GM19043 (cell line): Measurements from ENCODE around the gene WDR35.
"Not testable (repeated sequence)": the region's sequence is repeated elsewhere in the genome, so short reads cannot be mapped to it uniquely, and the experiment has no call there.

Experiments used
- ATAC-seq: cut with Tn5 transposase; IDR thresholded peaks from one replicate; pipeline ENCODE4 v1.9.1; 2021; ENCODE audit warnings: low read depth; ENCODE audit not compliant: unreplicated experiment

Gene WDR35

GRCh38 chr2:19944205-19944845, 45.6 kb downstream of the WDR35 start:
- ATAC-seq, result no peak

GRCh38 chr2:19943189-19943588, 46.7 kb downstream of the WDR35 start:
- ATAC-seq, result no peak

- no peak for ATAC-seq
Observed at GRCh38 chr2:19942199-19942598, 47.7 kb downstream of the WDR35 start.

DNA sequence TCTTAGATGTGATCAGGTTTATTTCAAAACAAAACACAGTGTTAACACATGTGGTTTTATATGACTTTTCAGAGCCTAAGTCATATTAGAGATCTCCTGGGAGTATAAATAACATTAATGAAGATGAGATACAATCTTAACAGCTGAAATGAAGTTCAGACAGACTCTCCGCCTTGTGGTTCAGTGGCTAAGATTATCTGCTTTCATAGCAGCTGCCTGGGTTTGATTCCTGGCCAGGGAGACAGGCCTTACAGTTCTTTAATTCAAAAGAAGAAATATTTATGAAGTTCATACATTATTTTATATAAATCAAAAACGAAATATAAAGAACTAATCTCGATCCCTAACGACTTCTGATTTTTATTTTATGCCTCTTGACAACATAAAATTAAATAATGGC, 52.9 kb downstream of the WDR35 start:
- no peak for ATAC-seq

GRCh38 chr2:19936203-19936602, 53.7 kb downstream of the WDR35 start:
- no peak for ATAC-seq

DNA sequence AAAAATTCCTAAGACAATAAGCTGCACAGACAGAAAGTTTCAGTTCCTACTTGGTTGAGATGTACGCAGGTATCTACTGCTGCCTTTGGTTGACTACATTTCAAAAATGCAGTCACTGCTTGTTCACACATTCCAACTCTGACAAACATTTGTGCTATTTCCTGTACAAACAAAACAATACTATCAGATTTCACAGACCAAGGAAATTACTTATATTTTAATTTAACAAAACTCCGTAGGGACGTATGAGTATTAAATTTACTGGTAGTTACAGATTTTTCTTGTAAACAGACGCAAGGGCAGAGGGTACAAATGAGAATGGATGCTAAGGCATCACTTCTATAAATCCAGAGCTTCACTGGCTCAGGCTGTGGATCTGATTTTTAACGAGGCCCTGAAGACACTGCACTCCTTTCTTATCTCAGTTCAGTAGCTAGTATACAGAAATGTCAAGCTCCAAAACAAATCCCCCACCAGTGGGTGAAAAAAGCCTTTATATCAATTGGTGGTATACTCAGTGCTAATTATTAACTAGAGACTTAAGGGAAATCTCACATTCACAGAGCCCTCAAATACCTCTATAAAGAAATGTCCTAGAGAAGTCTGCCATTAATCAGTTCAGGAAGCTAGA, 56.4 kb downstream of the WDR35 start:
- ATAC-seq, result peak; percentile 95

- ATAC-seq, result peak; percentile 26
Observed at GRCh38 chr2:19932928-19933327, 57.0 kb downstream of the WDR35 start.

DNA sequence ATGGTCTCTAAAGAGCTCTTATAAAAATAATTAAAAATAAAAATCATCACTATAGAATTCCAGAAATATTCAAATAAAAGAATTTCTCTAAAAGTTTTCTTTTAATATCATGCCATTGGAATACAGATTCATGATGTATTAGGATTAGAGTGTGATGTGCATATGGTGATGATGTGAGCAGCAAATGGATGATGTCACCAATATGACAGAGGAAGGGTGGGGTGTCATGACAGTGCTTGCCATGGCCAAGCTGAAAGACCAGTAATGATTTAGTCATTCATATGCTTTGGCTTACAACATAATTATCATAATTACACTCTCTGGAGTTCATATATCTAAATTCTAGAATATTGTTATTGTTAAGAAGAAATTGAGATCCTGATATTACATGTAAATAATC, 60.7 kb downstream of the WDR35 start:
- no peak for ATAC-seq

GRCh38 chr2:19927816-19928215, 62.1 kb downstream of the WDR35 start:
- ATAC-seq, result not testable (repeated sequence)

- not testable (repeated sequence) for ATAC-seq
Observed at GRCh38 chr2:19924526-19924925, 65.4 kb downstream of the WDR35 start.

DNA sequence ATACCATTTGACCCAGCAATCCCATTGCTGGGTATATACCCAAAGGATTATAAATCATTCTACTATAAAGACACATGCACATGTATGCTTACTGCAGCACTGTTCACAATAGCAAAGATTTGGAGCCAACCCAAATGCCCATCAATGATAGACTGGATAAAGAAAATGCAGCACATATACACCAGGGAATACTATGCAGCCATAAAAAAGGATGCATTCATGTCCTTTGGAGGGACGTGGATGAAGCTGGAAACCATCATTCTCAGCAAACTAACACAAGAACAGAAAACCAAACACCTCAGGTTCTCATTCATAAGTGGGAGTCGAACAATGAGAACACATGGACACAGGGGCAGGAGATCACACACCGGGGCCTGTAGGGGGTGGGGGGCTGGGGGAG, 67.7 kb downstream of the WDR35 start:
- not testable (repeated sequence) for ATAC-seq

GRCh38 chr2:19916385-19916950, 73.4 kb downstream of the WDR35 start:
- no peak for ATAC-seq

DNA sequence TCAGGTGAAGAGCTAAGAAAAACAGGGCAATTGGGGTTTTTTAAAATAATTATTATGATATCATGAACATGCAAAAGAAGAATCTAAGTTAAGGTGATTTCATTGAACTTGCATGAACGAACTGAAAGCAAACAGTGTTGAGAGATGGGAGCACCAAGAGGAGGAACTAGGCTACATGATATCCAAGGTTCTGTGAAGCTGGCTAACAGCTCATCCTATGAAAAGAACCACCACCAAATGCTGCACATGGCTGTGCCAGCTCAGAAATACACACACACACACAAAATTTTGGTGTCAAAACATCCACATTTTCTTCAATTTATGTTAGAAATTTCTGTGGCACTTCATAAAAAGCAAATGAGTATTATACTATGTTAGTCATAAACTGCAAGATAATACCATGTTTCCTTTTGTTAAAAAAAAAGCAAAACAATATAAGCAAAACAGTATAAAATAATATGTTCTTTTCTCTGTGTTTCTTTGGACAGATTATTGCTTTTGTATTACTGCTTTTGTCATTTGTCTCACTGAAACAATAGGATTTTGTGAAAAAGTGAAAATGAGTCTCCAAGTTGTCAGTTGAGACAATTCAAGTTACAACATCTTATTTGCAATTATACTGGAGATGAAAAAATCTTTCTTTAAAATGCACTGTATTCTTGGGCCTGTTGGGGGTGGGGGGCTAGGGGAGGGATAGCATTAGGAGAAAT, 75.5 kb downstream of the WDR35 start:
- no peak for ATAC-seq

GRCh38 chr2:19911808-19912509, 77.9 kb downstream of the WDR35 start:
- no peak for ATAC-seq

- ATAC-seq, result peak; percentile 1
Observed at GRCh38 chr2:19902216-19902740, 87.6 kb downstream of the WDR35 start.

GRCh38 chr2:19901442-19902215, 88.3 kb downstream of the WDR35 start, which contains the start of gene TTC32:
Gene TTC32, minus strand, starts transcription at chr2:19901983. Its CDS starts 129 bp downstream, at chr2:19901854.
- peak; percentile 77 for ATAC-seq

- peak; percentile 1 for ATAC-seq
Observed at GRCh38 chr2:19900931-19901441, 88.9 kb downstream of the WDR35 start.

DNA sequence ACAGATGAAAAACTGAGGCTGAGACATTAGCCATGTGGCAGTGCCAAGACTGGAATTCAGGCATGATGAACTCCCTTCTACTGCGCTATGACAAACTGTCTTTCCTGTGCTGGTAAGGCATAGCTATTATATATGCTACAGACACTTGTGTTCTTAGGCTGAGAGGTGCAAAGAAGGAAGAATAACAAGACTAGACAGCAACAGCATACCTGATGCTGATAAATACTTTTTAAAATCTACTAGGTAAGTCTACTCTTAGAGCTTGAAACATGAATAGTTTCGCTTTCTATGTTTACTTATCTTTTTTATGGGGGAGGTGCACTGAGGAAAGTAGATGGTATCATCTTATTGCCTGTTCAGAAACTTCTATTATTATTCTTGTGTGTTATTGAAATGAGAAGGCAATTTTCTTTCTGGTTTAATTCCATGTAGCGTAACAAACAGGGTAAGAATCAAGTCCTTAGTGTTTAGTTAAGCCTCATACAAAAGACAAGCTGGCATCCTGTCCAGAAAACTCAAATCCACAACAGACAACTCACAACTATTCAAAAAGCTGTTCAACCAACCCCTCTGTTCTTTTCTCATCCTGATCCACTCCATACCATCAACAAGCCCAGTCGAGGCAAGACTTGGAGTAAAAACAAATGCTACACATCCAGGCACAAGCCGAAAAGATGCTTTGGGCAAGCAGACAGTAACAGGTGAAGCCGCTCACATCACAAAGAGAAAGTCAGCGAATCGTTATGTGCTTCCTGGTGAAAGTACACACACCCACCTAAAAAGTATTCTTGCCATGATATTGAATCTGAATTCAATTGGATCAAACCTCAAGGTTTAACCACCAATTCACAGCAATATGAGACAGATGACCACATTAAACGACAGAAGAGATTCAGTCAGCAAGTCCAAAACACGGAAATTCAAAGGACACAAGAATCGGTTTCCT, 89.6 kb downstream of the WDR35 start:
- peak; percentile 30 for ATAC-seq
